ENCODE data around the gene UBASH3A.

Gene UBASH3A

DNA sequence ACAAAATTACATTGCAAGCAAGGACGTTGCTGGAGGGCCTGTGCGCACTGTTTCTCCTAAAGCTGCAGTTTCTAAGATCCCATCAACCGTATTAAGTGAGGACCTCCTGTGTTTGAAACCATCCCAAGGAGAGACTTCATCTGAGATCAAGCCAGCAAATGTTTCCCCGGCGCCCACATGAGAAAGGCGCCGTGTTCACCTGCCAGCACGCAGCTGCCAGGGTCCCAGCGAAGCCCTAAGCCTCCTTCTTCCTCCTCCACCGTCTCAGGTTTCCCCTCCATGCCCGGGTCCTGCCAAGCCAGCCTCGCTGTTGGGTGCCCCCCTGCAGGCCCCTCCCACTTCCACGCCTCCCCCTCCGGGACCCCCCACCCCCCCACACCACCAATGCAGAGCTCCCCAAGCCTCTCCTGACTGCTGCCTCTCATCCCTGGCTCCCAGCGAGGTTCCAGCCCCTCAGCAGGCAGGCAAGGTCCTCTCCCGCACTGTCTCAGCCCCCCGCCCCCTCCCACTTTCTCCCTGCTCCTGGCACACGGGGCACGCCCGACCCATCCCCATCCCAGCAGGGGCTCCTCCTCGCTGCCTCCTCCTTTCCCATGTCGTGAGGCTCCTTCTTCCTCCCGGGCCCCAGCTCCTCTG is 28.7 kb upstream of the UBASH3A start:
- no peak for DNase-seq

DNA sequence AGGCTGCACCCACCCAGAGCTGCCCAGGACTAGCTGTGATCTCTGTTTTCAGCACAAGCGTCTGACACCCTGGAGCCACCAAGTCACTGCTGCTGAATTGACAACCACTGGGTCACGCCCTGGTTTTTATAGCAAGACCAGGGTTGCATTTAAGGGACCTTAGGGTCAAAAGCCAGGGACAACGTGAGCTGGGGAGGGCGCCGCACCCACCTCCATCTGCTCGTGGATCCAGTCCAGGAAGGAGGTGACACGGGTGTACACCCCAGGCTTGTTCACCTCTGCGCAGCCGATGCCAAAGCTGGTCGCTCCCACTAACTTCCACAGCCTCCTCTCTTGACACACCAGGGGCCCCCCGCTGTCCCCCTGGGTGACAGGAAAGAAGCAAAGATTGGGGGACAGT is 28.2 kb upstream of the UBASH3A start:
- no peak for DNase-seq

DNA sequence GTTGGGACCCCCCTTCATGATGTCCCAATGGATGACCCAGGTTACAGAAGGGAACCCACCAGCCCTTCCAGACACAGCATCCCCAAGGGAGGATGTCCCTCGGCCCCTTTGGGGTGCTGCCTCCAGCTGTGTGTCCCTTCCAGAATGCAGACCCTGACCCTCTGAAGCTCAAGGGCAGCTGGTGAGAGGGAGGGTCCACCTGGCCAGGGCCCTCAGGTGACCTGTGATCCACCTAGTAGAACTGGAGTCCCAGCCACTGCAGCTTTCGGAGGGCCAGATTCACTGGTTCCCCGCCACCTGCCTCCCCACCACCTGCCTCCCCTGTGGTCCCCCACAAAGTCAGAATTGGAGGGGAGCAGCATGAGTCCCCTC is 27.8 kb upstream of the UBASH3A start:
- no peak for DNase-seq

DNA sequence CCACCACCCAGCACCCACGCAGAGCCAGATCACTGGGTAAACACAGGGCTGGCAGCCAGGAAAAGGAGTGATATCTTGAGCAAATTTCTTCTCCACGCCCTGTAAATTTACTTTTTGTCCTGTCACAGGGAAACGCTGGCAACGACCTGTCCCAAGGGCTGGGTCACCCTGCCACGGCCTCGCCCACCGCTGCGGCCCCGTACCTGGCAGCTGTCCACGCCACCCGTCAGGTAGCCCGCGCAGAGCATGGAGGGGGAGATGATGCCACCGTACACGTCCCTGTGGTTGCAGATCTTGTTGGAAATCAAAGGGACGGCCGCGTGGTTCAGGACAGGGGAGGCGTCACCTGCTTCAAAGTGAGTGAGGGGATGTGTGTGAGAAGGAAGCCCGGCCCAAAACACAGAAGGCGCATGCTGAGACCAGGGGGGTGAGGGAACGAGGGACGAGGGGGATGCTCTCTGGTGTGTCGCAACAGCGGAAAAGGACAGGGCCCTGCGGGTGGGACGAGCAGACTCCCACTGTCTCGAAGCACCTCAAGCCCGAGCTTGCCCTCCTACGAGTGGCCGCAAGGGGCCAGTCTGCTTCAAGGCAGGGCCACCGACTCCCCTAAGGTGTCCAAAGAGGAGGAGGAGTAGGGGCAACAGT is 27.2 kb upstream of the UBASH3A start:
- no peak for DNase-seq

DNA sequence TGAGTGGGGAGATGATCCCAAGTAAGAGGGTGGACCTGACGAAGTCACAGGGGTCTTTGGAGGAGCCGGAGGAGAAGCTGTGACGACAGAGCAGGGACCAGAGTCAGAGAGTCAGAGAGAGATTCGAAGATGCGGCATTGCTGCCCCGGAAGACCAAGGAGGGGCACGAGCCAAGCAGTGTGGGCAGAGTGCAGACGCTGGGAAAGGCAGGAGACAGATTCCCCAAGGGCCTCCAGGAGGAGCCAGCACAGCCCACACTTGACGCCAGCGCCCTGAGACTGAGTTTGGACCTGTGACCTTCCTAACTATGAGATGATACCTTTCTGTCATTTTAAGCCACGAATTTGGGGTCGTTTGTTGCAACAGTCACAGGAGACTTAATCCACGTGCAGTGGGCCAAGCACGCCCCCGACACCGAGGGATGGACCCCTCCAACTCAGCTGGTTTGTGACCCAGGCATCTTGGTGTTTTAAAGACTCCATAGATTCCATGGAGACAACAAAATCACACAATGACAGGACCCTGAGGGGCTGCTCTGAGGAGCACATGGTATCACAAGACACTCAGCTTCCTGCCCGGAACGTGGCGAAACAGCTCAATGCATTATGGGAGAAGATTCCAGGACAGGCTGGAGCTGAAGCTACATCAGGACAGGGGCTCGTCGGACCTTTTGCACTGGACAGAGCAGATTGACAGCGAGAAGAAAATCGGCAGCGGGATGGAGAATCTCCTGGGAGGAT is 26.3 kb upstream of the UBASH3A start:
- no peak for DNase-seq

DNA sequence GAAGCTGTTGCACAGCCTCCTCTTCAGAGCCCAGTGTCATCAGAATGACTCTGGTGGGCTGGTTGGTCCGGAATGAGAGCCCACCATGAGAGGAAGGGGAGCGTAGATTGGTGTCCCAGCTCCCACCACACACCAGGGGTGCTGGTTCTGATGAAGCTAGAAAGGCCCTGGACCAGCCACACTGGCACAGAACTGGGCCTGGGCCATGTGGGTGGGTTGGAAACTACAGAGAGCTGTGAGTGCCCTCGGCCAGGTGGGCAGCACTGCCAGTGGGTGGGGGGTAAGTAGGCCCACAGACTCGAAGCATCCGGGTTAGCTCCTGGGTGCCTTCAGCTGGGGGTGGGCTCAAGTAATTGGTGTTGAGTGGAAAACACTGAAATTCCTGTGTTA is 25.8 kb upstream of the UBASH3A start:
- DNase-seq: no peak

DNA sequence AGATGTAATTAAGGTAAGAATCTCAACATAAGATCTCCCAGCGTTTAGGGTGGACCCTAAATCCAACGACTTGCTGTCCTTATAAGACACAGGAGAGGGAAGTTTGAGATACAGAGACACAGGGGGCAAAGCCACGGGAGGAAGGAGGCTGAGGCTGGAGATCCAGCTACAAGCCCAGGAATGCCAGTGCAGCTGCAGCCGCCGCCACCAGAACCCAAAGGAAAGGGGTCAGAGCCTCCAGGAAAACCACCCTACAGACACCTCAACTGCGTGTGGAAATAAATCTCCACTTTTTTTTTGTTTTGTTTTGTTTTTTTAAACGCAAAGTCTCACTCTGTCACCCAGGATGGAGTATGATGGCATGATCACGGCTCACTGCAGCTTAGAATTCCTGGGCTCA is 25.3 kb upstream of the UBASH3A start:
- no peak for DNase-seq

DNA sequence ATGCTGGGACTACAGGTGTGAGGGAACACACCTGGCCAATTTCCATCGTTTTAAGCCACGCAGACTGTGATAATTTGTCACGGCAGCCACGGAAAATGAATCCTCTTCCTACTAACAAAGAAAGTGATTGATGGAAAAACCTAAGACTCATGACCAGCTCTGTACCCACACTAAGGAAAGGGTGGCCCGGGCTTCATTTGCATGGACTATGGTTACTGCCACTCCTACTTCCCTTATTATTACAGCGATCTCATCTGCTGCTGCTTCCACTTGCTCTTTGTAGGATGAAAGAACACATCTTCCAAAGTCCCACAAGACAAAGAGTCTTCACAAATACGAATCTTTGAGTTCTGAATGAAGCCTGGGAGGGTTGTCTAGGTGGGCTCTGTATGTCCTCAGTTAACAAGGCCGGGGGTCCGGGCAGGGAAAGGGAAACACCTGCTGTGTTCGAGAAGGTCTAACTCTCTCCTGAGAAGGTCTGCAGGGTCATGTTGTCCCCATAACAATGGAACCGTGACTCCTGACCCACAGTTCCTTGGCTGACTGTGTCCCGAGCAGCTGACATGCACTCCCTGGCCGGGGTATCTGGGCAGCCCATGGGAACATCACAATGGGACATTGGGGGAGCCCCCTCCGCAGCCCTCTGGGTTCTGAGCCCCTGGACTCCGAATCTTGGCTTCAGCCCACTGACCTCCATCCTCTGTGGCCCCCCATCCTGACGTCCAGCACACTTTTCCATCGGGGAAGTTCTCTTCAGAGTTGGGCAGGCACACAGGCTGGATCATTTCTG is 24.1 kb upstream of the UBASH3A start:
- DNase-seq: no peak

DNA sequence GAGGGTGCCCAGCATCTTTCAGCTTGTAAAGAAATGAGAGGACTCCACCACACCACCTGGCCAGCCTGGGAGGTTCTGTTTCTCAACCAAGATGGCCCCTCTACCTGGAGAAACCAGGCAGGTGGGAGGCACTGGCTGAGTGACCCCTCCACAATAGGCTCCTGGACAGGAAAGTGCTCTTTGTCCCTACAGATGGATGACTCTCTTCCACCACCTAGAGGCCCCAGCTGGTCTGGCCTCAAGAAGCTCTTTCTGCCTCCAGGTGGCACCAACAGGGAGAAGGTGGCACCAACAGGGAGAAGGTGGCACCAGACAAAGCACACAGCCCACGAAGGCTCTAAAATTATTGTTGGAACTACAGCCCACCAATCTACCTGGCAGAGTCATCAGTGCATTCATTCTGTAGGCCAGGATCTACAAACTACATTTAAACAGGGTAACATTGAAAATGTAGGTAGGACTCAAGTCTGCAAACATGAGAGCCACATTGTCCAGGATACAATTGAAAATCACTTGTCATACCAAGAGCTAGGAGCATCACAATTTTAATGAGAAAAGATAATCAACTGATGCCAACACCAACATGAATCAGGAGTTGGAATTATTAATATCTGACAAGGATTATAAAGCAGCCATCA is 22.2 kb upstream of the UBASH3A start:
- peak; percentile 68 for DNase-seq

DNA sequence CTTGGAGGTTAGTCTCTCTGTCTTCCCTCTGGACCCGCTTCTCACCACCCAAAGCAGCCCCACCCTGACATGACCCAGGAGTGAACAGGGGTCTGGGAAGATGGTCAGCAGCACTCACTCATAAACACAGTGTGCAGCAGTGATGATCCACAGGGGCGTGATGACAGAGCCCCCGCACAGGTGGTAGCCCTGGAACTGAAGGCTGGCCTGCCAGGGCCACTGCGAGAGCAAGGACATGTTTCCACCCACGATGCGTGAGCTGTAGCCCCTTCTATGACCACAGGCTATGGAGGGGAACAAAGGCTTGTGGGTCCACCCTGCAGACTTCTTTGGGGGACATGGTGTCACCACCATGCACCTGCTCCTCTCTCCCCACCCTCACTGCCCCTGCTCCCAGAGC is 20.8 kb upstream of the UBASH3A start:
- DNase-seq: no peak

DNA sequence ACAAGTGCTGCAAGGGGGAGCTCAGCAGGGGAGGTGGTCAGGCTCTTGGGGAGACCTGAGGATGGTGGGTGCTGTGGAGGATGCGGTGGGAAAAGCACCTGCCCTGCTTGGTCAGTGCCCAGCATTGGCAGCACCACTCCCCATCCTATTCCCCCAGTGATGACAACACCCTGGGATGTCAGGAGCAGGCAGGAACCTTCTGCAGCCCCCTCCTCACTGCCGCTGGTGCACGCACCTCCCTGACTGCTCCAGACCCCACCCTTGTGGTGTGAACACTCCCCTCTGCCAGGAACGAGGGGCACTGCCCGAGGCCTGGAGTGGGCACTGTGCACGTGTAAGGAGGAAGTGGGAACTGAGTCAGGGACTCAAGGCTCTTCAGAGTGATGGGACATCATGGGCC is 20.4 kb upstream of the UBASH3A start:
- DNase-seq: no peak

DNA sequence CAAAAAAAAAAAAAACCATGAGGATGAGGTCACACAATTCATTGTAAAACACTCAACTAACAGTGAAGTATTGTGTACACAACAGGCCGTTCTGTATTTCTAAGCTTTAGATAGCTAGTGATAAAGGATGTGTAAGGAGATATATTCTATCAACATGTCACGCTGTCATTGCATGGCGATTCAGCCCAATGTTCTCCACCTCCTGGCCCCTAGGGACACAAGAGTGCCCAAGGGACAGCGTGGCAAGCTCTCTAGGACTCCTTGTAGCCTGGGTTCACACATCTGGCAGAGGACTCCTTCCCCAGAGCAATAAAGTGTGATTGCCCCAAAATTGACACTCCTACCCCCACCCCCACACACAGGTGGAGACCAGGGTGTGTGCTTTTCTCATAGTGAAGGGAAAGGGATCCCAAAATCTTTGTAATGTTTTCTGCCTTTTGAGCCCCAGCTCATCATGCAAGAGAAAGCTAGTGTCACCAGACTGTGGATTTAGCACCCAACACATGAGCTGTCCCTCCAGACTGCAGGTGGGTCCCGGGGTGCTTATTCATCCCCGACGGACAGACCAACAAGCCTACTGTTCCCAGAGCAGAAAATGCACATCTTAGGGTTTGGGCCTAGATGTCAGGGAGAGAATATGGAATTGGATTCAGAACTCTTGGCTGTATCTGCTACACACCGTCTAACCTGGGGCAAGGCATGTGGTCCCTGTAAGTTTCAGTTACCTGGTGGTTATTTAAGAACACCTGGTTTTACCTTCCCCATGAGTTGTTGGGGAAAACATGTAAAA is 19.4 kb upstream of the UBASH3A start:
- no peak for DNase-seq

DNA sequence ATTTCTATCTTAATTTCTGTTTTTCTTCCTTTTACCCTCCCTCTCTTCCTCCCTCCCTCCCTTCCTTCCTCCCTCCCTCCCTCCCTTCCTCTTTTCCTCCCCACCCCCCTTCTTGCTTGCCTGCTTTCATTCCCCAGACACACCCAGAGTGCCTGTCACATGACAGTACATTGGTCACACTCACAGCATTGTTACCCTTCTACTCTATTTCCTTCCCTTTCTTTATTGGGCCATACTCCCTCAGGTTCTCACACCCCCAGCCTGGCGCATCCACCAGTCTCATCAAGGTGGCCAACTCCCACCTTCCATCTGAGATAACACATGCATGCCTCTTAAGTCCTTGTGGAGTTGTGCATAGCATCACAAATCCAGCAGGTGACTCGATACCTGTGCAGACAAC is 18.7 kb upstream of the UBASH3A start:
- no peak for DNase-seq

DNA sequence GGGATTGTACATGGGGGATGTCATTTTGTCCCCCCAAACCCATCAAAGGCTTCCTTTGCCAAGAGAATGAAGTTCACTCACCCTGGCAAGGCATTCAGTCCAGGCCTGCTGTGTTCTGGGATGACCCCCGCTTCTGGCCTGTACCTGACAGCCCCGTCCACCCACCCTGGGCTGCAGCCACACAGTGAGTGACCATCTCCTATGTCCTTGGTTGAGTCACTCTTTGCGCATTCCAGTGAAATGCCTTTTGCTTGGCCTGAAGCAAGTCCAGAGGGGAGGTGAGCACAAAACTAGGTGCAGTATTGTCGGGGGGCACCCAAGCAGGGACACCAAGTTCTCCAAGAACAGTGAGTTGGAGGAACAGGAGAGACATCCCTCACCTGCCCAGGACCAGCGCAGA is 18.1 kb upstream of the UBASH3A start:
- DNase-seq: no peak

DNA sequence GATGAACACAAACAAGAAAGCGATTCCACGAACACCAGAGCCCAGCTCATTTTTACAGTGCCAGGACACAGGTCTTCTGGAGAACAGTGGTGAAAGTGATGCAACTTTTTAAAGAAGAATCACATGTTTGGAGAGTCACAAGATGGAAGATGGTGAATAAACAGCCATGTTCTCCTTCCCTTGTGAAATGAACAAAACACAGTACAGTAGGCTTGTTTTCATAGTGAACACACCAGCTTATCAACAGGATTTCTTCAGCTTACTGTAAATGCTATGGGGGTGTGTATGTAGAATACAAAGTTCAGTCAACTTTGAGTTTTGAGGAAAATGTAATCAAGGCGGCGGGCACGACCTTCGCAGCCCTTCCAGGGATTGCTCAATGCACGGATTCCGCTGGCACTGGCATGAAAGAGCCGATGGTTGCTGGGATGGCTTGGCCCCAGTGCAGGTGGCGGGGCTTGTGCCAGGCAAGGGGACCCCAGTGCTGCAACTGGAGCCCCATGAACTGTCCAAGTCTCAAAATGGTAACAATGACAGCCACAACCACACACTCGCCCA is 17.6 kb upstream of the UBASH3A start:
- DNase-seq: no peak

DNA sequence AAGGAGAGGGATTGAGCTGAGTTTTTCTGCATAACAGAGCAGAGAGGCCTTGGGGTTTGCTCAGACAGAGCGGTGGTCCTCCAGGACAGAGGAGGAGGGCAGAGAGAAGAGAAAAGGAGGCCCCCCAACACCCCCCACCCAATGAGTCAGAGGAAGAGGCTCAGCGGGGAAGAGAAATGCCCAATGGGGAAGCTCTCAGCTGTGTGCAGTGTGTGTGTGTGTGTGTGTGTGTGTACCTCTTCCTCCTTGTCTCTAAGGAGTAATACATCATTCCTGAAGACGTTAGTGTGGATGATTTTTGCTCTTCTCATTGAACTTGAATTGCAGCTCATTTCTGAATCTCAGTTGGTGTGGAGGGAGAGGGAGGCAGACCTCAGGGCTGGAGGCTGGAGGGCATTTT is 16.5 kb upstream of the UBASH3A start:
- no peak for DNase-seq

DNA sequence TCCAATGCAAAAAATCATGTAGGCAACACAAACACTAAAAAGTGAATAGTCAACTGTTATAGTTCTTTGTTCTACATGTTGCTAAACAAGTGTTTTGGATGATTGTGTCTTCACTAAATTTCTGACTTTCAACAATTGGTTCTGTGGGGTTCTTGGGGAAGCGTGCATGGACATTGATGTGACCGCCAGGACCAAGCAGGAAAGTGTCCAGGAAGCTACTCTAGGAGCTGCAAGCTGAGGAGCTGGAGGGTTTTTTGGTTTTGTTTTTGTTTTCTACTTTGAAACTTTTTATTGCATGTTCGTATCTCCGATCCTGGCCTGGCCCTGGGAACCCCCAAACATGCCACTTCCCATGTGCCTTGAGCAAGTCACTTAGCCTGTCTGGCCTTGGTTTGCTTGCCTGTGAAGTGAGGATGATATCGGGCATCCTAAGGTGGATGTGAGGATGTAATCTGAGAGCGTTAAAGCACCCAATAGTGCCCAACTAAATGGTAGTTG is 15.8 kb upstream of the UBASH3A start:
- no peak for DNase-seq

DNA sequence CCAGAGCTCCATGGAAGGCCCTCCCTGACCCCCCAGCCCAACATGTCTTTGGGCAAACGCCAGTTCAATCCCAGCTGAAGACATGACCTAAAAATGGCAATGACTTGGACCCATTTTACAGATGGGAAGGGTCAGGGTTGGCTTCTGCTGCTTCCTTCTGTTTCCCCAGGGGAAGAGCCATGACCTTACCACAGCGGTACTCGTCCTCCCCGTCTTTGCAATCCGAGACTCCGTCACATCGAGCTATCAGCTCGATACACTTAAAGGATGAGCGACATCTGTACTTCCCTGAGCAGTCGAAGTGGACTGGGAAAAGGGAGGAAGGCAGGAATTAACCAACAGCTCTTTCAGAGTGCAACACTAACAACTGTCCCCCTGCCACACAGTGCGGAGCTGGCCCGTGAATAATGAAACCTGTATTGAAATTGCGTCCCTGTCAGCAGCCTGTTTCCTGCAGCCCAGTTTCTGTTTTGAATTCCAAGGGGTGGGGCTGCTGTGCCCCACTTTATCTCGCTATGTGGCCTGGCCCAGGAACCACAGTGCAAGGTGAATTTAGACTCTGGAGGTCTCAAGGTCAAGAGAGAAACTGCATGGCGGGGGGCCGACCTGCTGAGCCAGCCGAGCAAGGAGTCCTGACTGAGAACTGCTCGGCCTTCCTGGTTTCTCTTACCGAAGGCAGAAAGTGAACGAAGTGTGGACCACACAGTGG is 14.8 kb upstream of the UBASH3A start:
- DNase-seq: peak; percentile 20

DNA sequence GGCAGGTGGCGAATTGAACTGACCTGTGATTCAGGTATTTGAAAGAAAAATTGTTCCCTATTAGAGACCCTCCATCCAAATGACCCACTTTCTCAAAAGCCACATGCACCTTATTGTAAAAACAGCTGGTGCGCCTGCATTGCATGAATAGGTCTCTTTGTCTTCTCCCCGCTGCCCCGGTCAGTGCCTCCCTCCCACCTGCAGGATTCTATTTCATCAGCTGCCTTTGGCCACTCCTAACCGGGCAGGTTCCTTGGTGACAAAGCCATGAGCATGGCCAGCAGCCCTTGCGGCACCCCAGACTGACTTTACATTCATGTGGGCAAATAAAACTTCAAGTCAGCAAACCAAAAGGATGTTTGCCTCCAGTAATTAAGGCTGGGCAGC is 14.3 kb upstream of the UBASH3A start:
- DNase-seq: no peak

DNA sequence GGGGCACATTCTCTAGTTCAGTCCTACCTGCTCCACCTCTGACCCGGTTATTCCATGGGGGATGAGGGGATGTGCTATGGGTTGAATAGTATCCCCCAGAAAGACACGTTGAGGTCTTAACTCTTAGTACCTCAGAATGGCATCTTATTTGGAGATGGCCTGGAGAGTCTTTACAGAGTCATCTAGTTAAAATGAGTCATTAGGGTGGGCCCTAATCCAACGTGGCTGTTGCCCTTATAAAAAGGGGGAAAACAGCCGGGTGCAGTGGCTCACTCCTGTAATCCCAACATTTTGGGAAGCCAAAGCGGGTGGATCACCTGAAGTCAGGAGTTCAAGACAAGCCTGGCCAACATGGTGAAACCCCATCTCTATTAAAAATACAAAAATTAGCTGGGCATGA is 13.5 kb upstream of the UBASH3A start:
- no peak for DNase-seq

DNA sequence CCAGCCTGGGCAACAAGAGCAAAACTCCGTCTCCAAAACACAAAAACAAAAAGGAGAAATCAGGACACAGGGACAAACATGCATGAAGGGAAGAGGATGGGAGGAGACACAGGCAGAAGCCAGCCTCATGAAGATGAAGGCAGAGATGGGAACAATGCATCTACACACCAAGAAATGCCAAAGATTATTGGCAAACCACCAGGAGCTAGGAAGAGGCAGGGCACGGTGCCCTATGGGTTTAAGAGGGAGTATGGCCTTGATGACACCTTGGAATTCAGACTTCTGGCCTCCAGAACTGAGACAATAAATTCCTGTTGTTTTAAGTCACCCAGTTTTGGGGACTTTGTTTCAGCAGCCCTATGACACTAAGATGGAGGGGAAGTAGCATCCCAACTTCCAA is 13.0 kb upstream of the UBASH3A start:
- DNase-seq: no peak
